OCI-LY7 (cell line): ENCODE measurements around the gene CFAP100.

ENCODE experiments used
- CTCF ChIP-seq: fragments of 200-600 bp; sonication (generic); conservative IDR thresholded peaks from 2 replicates; pipeline ENCODE4 v1.5.1; 2014; ENCODE audit warnings: mild to moderate bottlenecking, antibody characterized with exemption, low read length, moderate library complexity, mixed read lengths
- EZH2phosphoT487 ChIP-seq: fragments of 200-600 bp; sonication (generic); IDR thresholded peaks from 2 replicates; pipeline ENCODE4 v1.6.1; 2018; ENCODE audit warnings: low read depth, borderline replicate concordance, mild to moderate bottlenecking, mixed run types, antibody characterized with exemption, low read length, moderate library complexity, mixed read lengths

GRCh38 chr3:126358038-126358815, 36.5 kb upstream of the CFAP100 start:
- no peak for TF ChIP-seq CTCF
- TF ChIP-seq EZH2phosphoT487, result no peak
